Fibroblast of skin of abdomen (primary cell): ENCODE results near the gene PEG3. TPM values are rescaled to one million over a fixed set of nuclear protein-coding genes. Genes with fewer than 3 reads are reported as not detected.
"Not testable (repeated sequence)": the region's sequence is repeated elsewhere in the genome, so short reads cannot be mapped to it uniquely, and the experiment has no call there.

ENCODE experiments used
- DNase-seq: peaks from one replicate; pipeline ENCODE4 v3.0.0-alpha.2; 2013
- polyA plus RNA-seq, 2 experiments: library from polyadenylated mRNA; unstranded; fragments of 120-200 nt; gene quantifications; one replicate each; pipeline ENCODE4 v1.2.1, GENCODE V29; 2013; ENCODE audit not compliant: insufficient read length in 2 of 2

Gene PEG3
- 1.9 TPM for polyA plus RNA-seq (2013, experiment 1 of 2; ENCODE audit: insufficient read length)
- polyA plus RNA-seq (2013, experiment 2 of 2; ENCODE audit: insufficient read length) = 1.7 TPM

DNA sequence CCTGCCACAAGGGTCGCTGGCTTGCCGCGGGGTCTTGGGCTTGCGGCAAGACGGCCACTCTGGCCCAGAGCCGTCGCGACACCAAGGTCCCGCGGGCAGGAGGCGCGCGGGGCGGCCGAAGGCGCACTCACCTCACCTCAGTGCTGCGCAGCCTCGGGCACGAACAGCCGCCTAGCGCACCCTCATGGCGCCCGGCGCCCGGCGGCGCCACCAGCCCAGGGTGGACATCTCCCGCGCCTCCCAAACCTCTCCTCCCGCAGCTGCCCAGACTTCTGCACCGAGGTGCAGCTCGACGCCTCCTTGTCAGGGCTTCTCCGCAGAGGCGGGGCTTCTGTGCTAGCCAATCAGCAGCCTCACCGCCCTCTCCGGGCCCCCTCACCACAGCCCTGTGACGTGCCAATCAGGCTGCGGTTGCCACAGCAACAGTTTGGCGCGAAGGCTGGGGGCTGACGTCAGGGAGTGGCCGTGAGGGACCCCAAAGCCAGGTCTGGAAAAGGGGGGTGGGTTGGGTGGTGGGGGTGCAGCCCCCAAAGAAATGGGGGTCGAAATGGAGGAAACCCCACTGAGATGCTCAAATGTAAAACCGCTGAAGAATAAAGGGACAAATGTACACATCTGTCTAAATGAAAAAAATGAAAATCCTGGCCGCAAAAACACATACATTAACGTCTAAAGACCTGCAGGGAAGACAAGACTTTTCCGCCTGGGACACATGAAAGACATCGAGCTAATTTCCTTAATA is at the start of gene PEG3, which contains the start of gene ZIM2:
Gene PEG3, minus strand, starts transcription at position 276 of the 742 bp plus-strand sequence. CDS start 16,071 bp downstream, outside the sequence.
Gene ZIM2, minus strand, starts transcription at position 276 of the 742 bp plus-strand sequence. CDS start 16,449 bp downstream, outside the sequence.
- peak; percentile 28 for DNase-seq

DNA sequence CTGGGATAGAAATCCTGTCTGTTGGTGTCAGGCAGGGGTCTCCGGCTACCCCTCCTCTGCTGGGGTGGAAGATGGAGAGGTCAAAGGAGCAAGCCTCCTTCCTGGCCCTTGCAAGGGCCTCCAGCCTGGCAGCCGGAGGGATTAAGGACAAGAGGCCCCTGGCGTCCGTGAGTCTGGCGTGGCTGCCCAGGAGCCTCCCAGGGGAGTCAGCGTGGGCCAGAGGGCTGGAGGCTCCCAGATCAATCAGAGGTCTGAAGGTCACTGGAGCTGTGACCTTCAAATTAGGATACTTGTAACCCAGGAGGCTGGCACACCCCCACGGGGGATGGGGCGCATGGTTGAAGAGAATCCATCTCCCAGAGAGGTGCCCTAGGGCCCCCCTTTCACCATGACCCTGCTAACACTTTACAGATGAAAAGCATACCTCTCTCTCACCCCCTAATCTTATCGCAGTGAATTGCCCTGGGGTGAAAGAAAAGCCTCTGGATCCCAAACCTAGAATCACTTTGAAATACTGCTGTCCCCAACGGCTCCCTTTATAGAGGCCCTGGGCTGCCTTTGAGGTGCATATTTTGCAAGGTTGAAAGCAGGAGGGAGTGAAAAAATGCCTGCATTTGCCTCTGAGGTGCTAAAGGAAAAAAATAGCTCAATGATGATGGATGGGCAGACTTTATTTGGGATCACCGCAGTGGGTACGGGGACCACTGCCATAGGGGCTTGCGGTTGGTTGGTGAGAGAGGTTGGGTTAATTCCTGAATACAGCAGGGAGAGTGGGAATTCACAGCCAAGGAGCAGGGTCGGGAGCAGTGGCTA is 44.9 kb upstream of the PEG3 start:
- DNase-seq = no peak

DNA sequence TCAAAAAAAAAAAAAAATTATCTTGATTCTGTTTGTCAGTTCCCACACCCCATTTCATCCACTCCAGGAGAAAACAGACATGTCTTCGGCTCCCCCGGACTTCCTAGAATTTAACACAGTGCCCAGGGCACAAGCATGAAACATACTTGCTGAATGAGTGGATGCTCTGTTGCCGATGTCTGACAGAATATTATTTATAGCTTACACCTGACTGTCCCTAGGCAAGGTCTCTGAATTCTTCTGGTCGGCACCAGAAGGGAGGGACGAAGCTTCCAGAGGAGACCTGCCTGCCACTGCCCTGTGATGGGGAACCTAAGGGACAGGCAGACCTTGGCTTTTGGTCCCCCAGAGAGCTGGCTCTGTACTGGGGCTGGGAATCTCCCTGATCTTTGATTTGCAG is 43.9 kb upstream of the PEG3 start:
- DNase-seq = no peak

DNA sequence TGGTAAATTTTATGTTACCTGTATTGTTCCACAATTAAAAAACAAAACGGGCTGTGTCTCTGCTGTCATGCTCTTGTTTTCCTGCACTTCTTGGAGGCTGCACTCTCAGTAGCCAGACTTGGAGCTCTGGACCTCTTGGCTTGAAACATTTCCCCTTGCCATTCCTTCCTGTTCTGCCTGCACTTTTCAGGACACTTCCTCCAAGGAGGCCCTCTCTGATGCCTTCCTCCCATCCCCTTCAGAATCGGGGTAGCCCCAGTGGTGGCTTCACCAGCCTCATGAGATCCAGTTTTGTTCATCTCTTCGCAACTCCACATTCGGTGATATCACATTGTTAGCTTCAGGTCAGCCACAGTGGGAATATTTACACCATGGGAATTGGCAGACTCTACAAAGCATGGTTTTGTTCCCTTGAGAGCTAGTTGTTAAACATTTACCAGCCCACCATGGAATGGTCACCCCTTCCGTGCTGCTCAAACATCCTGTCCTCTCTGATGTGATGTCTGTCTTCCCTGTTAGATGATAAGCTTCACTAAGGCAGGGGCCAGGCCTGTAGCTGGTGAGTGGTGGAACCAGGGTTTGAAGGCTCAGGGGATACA is 40.2 kb upstream of the PEG3 start:
- DNase-seq = no peak

DNA sequence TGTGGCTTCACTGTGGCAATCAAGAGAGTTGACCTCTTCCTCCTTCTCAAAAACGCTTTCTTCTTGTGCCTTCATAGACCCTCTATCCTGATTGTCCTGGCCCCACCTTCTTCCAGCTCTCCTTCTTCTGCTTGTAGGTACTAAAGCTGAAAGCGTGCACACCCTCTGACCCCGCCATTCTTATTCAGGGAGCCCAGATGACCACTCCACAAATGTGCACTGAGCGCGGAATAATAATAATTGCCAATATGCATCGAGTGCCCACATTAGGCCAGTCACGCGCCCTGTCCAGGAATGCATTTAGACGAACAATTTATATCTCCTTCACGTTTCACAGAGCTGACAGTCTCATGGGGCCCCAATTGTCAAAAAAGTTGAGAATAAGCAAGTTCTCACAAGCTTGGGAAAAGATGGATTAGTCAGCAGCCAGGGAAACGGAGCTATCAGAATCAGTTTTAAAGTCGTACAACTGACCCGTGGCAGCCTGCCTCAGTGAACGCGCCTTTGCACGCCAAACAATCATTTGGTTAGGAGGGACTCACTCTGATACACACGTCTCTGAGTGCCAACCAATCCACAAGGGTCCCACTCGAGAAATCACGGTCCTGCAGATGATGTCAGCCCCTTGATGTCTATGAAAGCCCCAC is 36.7 kb upstream of the PEG3 start:
- no peak for DNase-seq

DNA sequence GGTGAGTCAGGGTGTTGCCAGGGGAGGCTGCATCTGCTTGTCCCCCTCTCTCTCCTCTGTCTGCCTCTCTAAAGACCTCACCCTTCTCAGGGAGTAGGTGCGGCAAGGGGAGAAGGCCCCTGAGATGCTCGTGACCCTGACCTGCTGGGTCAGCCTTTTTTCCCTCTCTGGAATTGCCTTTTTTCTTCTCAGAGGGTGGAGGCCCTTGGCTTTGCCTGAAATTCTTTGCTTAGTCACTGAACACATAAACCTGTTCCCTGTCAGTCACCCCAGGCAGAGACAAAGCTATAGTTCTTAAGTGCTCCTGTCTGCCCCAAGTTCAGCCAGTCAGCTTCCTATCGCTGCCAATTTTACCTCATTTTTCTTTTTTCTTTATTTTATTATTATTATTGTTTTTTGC is 35.2 kb upstream of the PEG3 start:
- no peak for DNase-seq

DNA sequence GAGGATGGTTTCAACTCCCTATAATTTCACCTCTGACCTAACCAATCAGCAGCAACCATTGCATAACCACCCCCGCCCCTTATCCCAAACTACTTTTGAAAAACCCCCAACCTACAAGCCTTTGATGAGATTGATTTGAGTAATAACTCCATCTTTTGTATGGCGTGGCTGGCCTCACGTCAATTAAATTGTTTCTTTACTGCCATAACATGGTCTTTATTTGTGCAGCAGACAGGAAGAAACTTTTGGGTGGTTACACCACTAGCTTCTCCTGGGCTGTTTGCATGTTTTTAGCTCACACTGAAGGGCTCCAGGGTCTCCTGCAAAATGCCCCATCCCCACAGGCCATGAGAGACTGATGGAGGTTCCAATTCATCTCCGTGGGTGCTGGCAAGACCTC is 34.0 kb upstream of the PEG3 start:
- no peak for DNase-seq

DNA sequence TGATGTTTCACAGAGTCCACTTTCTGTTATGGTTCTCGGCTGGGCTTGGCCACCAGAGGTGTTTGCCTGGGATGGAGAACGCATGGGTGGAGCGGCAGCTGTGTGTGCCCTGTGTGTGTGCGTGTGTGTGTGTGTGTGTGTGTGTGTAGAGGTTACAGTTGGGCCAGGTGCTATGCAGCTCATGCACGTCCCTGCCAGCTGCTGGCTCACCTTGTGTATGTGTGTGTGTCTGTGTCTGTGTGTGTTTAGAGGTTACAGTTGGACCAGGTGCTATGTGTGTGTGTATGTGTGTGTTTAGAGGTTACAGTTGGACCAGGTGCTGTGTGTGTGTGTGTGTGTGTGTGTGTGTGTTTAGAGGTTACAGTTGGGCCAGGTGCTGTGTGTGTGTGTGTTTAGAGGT is 33.0 kb upstream of the PEG3 start:
- DNase-seq = no peak

DNA sequence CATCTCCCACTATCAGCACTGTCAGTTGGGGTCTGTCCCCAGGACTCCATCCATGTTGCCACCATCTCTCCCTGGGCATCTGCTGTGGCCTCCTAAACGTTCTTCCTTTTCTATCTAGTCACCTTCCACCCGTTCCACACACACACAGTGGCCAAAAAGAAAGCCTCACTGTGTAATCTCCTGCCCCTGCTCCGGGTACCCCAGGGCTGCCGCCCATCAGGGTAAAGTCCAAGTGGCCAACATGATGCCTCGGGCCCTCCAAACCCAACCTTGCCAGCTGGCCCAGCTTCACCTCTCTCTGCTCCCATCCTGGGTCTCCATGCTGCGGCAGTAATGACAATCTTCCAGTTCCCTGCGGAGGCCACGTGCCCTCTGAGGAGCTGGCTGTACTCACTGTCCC is 29.4 kb upstream of the PEG3 start:
- no peak for DNase-seq

DNA sequence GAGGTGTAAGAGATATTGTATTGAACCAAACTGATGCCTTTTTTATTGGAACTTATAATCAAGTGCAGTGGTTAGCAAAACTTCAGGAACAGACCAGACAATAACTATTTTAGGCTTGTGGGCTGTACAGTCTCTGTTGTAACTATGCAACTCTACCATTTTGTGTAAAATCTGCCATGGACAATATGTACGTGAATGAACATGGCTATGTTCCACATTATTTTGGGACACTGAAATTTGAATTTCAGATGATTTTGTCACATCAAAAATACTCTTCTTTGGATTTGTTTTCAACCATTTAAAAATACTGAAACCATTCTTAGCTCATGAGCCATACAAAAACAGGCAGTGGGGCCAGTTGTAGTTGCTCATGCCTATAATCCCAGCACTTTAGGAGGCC is 27.9 kb upstream of the PEG3 start:
- no peak for DNase-seq

DNA sequence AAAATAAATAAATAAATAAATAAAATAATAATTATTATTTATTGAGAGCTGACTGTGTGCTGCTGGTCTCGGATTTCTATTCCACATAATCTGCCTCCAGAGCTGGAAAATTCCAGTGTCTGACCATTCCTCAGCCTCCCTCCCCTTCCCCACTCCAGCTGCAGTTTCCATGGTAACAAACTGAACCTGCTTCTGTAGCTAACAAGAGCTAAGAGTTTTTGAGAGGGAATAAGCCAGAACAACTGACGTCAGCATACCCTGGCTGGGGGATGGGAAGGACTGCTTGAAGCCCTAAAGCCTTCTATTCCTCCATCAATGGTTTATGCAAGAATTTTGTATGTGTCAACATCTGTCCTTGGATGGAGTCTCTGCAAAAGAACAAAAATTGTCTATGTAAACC is 26.0 kb upstream of the PEG3 start:
- DNase-seq = no peak

DNA sequence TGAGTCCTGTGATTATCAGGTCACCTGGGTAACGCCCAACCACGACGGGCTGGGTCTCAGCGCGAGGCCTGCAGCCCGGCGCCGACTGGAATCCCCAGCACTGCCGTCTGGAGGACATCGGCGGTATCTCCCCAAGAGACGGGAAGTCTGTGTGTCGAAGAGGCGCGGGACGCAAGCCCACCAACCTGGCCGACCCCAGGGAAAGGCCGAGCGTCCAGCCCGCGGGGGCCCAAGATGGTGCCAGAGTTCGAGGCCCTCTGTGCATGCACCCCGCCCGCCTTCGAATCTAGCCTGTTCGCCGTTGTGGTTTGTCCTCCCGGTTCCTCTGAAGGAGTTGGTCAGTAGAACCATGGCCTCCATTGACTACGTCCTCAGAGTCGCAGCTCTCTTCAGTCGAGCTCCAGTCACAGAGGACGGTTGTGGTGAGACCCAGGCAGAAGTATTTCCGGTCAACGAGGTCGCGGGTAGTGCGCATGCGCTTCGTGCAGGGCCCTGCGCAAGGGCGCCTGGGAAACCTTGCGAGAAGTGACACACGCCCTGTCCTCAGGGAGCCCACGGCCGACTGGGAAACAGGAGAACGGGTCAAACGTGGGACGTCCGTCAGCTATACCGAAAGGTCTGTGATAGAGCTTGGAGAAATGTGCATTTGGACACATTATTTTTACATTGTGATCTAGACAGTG is 24.1 kb upstream of the PEG3 start:
- DNase-seq = no peak

DNA sequence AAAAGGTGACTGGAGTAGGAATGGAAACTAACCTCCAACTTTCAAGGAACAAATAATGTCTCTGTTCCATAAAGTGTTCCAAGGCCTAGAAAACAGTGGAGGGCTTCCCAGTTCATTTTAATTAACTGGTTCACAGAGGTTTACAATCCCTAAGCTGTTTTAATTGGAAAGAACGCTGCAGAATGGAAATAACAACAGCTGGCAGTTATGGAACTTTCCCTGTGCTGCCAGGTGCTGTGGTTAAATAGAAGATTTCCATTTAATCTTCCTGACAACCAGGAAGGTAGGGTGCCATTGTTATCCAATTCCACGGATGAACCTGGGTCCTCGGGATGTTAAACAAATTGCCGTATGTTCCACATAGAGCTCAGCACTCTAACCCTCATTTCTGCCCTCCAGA is 22.2 kb upstream of the PEG3 start:
- no peak for DNase-seq

DNA sequence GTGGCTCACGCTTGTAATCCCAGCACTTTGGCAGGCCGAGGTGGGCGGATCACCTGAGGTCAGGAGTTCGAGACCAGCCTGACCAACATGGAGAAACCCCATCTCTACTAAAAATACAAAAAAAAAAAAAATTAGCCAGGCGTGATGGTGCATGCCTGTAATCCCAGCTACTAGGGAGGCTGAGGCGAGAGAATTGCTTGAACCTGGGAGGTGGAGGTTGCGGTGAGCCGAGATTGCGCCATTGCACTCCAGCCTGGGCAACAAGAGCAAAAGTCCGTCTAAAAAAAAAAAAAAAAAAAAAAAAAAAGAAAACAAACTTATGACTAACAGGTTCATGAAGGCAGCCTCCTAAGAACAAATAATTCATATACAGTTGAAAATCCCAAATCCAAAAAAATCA is 19.9 kb upstream of the PEG3 start:
- not testable (repeated sequence) for DNase-seq

DNA sequence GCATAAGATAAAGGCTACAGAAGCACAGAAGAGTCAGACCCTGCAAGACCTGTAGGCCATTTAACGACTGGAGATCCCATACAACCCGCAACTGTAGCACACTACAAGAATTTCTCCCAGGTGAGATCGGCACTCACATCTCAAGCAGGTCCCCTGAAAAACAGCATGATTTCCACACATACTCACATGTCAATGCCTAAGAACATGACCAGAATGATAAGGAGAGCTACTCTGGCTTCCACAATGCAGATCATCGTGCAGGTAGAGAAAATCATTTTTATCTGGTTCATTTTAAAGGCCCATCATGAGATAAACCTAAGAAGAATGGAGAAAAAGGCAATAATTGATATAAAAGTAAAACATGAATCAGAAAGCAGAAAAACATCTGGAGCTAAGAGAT is 17.5 kb upstream of the PEG3 start:
- no peak for DNase-seq

DNA sequence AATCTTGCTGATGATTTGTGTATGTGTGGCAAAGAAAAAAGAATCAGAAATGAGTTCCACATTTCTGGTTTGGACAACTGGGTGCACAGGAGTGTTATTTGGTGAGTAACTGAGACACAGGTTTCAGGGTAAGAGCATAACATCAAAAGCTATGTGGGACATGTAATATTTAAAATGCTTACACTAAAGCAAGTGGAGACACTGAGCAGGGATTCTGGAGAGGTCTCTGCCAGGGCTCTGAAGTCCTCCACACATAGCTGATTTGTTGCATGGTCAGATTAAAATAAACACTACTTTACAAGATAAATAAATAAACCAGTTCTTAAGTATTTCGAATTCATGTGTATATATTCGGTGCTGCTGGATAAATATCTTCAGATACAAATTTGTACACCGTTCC is 16.3 kb upstream of the PEG3 start:
- DNase-seq = no peak

DNA sequence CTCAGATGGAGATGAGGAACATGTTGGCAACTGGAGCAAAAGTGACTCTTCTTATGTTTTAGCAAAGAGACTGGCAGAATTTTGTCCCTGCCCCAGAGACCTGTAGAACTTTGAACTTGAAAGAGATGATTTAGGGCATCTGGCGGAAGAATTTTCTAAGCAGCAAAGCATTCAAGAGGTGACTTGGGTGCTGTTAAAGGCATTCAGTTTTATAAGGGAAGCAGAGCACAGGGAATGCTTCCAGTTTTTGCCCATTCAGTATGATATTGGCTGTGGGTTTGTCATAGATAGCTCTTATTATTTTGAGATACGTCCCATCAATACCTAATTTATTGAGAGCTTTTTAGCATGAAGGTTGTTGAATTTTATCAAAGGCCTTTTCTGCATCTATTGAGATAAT is 11.8 kb upstream of the PEG3 start:
- DNase-seq = not testable (repeated sequence)

DNA sequence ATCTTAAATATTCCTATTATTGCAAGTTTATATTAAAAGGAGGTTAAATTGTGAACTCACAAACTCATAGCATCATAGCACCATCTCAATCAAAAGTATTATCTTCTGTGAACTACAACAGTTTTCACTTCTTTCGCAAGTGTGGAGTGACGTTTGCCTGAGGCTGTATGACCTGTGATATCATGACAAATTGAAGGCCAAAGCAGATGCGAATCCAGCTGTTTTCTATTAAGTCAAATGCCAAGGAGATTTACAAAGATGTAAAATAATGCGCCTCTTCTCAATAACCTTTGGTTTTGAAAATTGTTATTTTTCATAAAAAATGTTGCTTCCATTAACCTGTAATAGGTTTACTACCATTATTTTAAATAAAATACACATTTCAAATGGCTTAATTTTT is 7.6 kb upstream of the PEG3 start:
- no peak for DNase-seq

DNA sequence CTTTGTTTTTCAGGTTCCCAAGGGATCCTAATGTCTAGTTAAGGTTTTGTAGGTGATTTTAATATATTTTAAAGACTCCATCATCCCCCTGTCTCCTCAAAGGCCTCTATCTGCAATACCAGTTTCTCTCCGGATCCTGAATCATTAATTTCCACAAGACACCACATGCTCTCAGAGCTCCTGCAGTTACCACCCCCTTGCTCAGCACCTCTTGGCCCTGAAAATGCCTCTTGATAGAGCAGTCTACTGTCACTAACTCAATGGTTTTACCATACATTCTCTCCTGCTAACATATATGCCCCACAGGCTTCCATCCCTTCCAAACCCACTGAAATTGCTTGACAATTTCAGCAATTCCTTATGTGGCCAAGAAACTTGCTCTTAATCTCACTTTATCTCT is 1.9 kb upstream of the PEG3 start:
- DNase-seq = no peak

DNA sequence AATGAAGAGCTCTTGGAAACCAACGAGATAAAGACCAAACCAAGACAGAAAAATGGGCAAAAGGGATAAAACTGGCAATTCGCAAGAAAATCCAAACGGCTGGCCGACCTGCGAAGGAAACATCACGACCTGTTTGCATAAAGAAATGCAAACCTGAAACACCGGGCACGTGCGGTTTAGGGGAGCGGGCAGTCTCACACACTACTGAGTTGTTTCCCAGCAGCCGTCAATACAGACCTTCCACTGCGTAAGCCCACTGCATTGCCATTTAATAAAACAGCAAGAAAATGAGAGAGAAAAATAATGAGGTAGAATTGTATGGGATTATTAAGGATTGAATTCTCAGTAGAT is 642 bp upstream of the PEG3 start:
- no peak for DNase-seq

DNA sequence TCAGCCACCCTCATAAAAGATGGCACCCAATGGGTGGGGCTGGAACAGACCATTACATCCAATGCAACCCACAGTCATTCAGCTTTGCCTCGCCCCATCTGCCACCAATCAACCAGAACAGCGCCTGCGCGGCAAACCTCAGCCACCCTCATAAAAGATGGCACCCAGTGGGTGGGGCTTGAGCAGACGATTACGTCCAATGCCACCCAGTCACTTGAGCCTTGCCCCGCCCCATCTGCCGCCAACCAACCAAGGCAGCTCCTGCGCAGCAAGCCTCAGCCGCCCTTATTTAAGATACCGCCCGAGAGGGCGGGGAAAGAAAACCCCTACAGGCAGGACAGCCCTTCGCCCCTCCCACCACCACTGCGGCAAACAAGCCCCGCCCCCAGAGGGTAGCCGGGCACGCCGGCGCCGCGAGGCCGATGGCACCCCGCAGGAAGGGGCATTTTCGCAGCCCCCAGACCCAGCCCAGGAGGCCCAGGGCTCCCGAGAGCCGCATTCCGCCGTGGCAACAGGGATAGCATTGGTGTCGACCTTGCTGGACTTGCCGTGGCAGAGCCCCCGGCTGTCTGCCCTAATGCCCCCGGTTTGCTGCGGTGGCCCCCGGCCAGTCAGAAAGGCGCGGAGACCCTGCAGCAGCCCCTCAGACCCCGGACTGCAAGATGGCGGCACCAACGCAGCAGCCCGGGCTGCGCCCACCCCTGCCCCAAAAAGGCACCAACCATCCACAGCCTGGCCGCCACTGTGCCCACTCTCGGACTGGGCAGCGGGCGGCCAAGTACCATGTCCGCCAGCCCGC is 675 bp downstream of the PEG3 start:
- peak; percentile 94 for DNase-seq
